CD14-positive monocyte (primary cell): ENCODE measurements around the gene VAV2. TPM values are rescaled to one million over a fixed set of nuclear protein-coding genes. Genes with fewer than 3 reads are reported as not detected.

ENCODE experiments used
- DNase-seq, 3 donors: peaks; one replicate each; pipeline ENCODE4 v3.0.0-alpha.2; 2011 to 2022
- H2AFZ ChIP-seq: 2 replicates; pipeline ENCODE4 v1.6.0; 2012; ENCODE audit warnings: mild to moderate bottlenecking, low read depth, low read length, inconsistent platforms; ENCODE audit not compliant: insufficient read depth, poor library complexity, severe bottlenecking
- H3K27ac ChIP-seq, 2 donors: 1 replicate in 1 of 2; 2 replicates in 1 of 2; pipeline ENCODE4 v1.5.1; 2012 to 2013; ENCODE audit warnings: low read length in 2 of 2, control low read depth in 1 of 2, inconsistent platforms in 1 of 2, low read depth in 1 of 2, mild to moderate bottlenecking in 1 of 2
- H3K27me3 ChIP-seq, 2 donors: one replicate each; pipeline versions ENCODE4 v1.6.0 to v1.6.1; 2011 to 2013; ENCODE audit warnings: low read length in 2 of 2; ENCODE audit not compliant: control insufficient read depth in 2 of 2, insufficient read depth in 2 of 2
- H3K36me3 ChIP-seq, 2 donors: replicated peaks in 1 of 2; 1 replicate in 1 of 2; 2 replicates in 1 of 2; pipeline versions ENCODE4 v1.5.1 to v1.6.1; 2012 to 2013; ENCODE audit warnings: low read length in 2 of 2, control low read depth in 1 of 2, inconsistent platforms in 1 of 2, mild to moderate bottlenecking in 1 of 2; ENCODE audit not compliant: insufficient read depth in 2 of 2, control insufficient read depth in 1 of 2
- H3K4me1 ChIP-seq, 2 donors: 1 replicate in 1 of 2; 2 replicates in 1 of 2; pipeline versions ENCODE4 v1.5.1 to v1.6.1; 2012 to 2013; ENCODE audit warnings: low read length in 2 of 2, control low read depth in 1 of 2, inconsistent platforms in 1 of 2, mild to moderate bottlenecking in 1 of 2, moderate library complexity in 1 of 2; ENCODE audit not compliant: insufficient read depth in 2 of 2, control insufficient read depth in 1 of 2
- H3K4me2 ChIP-seq: replicated peaks from 2 replicates; pipeline ENCODE3; 2012; ENCODE audit warnings: low read length, moderate library complexity, mild to moderate bottlenecking; ENCODE audit not compliant: poor library complexity, severe bottlenecking; ENCODE audit errors: extremely low read depth
- H3K4me3 ChIP-seq, 3 experiments: fragments of 200-600 bp in 1 of 3; sonication (generic) in 1 of 3; replicated peaks in 1 of 3; 1 replicate in 2 of 3; 2 replicates in 1 of 3; pipeline ENCODE4 v1.5.1; 2011 to 2013; ENCODE audit warnings: low read length in 3 of 3, mild to moderate bottlenecking in 3 of 3, control low read depth in 2 of 3, low read depth in 2 of 3, inconsistent platforms in 1 of 3, moderate library complexity in 1 of 3
- H3K79me2 ChIP-seq: 2 replicates; pipeline ENCODE4 v1.6.0; 2012; ENCODE audit warnings: mild to moderate bottlenecking, control low read depth, inconsistent platforms, low read length, moderate library complexity; ENCODE audit not compliant: insufficient read depth
- H3K9ac ChIP-seq: 2 replicates; pipeline ENCODE4 v1.6.0; 2017; ENCODE audit warnings: low read length, mild to moderate bottlenecking; ENCODE audit not compliant: insufficient read depth, poor library complexity, severe bottlenecking
- H3K9me3 ChIP-seq, 2 donors: replicated peaks in 1 of 2; 1 replicate in 1 of 2; 2 replicates in 1 of 2; pipeline versions ENCODE4 v1.5.1 to v1.6.1; 2012 to 2013; ENCODE audit warnings: low read length in 2 of 2, control low read depth in 1 of 2; ENCODE audit not compliant: control insufficient read depth in 1 of 2, insufficient read depth in 1 of 2
- H4K20me1 ChIP-seq: 2 replicates; pipeline ENCODE4 v1.6.0; 2012; ENCODE audit warnings: mild to moderate bottlenecking, low read length, control low read depth, moderate library complexity; ENCODE audit not compliant: insufficient read depth
- H3K27ac Mint-ChIP-seq, 7 donors: one replicate each; pipeline ENCODE4 v1.8.0; 2020; ENCODE audit warnings: mild to moderate bottlenecking in 7 of 7, mixed read lengths in 7 of 7, moderate library complexity in 6 of 7, inconsistent platforms in 2 of 7
- H3K27me3 Mint-ChIP-seq, 3 donors: one replicate each; pipeline ENCODE4 v1.8.0; 2021 to 2022; ENCODE audit warnings: low read depth in 3 of 3, mild to moderate bottlenecking in 3 of 3, mixed read lengths in 3 of 3, moderate library complexity in 3 of 3, inconsistent platforms in 1 of 3
- H3K36me3 Mint-ChIP-seq, 2 donors: one replicate each; pipeline ENCODE4 v1.8.0; 2020; ENCODE audit warnings: mixed read lengths in 2 of 2, inconsistent platforms in 1 of 2, mild to moderate bottlenecking in 1 of 2
- H3K4me1 Mint-ChIP-seq: one replicate; pipeline ENCODE4 v1.8.0; 2020; ENCODE audit warnings: mild to moderate bottlenecking, mixed read lengths
- H3K4me3 Mint-ChIP-seq, 2 donors: one replicate each; pipeline ENCODE4 v1.8.0; 2020; ENCODE audit warnings: mild to moderate bottlenecking in 2 of 2, mixed read lengths in 2 of 2, moderate library complexity in 1 of 2
- H3K9me3 Mint-ChIP-seq, 7 donors: one replicate each; pipeline ENCODE4 v1.8.0; 2020 to 2022; ENCODE audit warnings: mixed read lengths in 7 of 7, mild to moderate bottlenecking in 6 of 7, moderate library complexity in 6 of 7, inconsistent platforms in 2 of 7
- WGBS: methylation state at CpG from one replicate; pipeline ENCODE4 v1.1.5; 2013; ENCODE audit warnings: missing lambda C conversion rate; ENCODE audit not compliant: insufficient coverage; 5-methylcytosine and 5-hydroxymethylcytosine counted together
- intact Hi-C, 2 donors: fragments of 100-400 bp; cut with micrococcal nuclease; formaldehyde crosslinking; loops; one replicate each; pipeline versions ENCODE4 v1.15.0 to v1.15.1; 2023
- polyA plus RNA-seq, 3 donors: library from polyadenylated mRNA; depleted of rRNA in 1 of 3; unstranded in 2 of 3; stranded (reverse) in 1 of 3; fragments of 300-500 nt in 2 of 3; fragments of >200 nt in 1 of 3; fragmentation: Illumina TruSeq in 2 of 3; gene quantifications; 1 replicate in 2 of 3; 2 replicates in 1 of 3; pipeline ENCODE4 v1.2.3, GENCODE V29; 2012 to 2021
- TF ChIP-seq, protein P1 (sequence below): fragments of 200-600 bp; IDR thresholded peaks from one replicate; pipeline ENCODE4 v1.8.0; 2022; ENCODE audit warnings: antibody characterized with exemption, mild to moderate bottlenecking

Gene VAV2
- polyA plus RNA-seq, 3 donors: 2.3 to 13.6 (median 2.3) TPM

DNA sequence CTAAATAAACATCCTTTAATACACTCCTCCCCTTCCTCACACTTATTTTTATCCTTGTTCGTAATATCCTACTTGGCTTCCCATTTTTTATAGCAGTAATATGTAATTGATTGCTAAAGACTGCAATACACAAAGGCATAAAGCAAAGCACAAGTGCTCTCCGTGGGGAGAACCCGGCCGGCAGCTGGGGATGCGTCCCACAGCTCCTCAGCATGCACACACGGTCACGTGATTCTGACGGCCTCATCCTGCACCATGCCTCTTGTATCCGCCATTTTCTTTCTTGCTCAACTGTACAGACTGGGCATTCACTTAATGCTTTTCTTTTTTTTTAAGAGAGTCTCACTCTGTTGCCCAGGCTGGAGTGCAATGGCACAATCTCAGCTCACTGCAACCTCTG, 36.0 kb upstream of the VAV2 start:
- 95% methylated on average over 9 of the region's 9 CpGs for WGBS
- Histone ChIP-seq H2AFZ (no peak overlapping the region), H3K9ac (no peak overlapping the region), H3K27ac (no peak overlapping the region), H3K79me2 (no peaks in the 10 kb centered on the region), H3K36me3 (peaks cover 22 to 40% of the 10 kb centered on the region in 2 donors), H3K4me2 (no peak overlapping the region), H3K4me1 (peaks cover 12 to 13% of the 10 kb centered on the region in 2 donors), H3K9me3 (no peaks in the 10 kb centered on the region), H4K20me1 (peaks cover 3% of the 10 kb centered on the region), H3K27me3 (no peaks in the 10 kb centered on the region), H3K4me3 (no peak overlapping the region)
- Mint-ChIP-seq H3K27me3 (peaks cover 0 to 3% (median 1%) of the 10 kb centered on the region in 3 donors), H3K36me3 (peaks cover 18 to 42% of the 10 kb centered on the region in 2 donors), H3K4me1 (peaks cover 11% of the 10 kb centered on the region), H3K4me3 (no peak overlapping the region), H3K9me3 (peaks cover 0 to 3% (median 0%) of the 10 kb centered on the region in 7 donors), H3K27ac (no peak overlapping the region)
- intact Hi-C loops: loop anchor here (5.0 to 10.0 kb wide), 3 partner anchors 553 to 691 kb away; partner anchors contain the start of genes CACFD1 (in 1 of the 2), SLC2A6 (in 1 of the 2) and SURF6 (in 1 of the 2)
- TF ChIP-seq, protein P1, sequence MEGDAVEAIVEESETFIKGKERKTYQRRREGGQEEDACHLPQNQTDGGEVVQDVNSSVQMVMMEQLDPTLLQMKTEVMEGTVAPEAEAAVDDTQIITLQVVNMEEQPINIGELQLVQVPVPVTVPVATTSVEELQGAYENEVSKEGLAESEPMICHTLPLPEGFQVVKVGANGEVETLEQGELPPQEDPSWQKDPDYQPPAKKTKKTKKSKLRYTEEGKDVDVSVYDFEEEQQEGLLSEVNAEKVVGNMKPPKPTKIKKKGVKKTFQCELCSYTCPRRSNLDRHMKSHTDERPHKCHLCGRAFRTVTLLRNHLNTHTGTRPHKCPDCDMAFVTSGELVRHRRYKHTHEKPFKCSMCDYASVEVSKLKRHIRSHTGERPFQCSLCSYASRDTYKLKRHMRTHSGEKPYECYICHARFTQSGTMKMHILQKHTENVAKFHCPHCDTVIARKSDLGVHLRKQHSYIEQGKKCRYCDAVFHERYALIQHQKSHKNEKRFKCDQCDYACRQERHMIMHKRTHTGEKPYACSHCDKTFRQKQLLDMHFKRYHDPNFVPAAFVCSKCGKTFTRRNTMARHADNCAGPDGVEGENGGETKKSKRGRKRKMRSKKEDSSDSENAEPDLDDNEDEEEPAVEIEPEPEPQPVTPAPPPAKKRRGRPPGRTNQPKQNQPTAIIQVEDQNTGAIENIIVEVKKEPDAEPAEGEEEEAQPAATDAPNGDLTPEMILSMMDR: no peak
- no peak for DNase-seq

DNA sequence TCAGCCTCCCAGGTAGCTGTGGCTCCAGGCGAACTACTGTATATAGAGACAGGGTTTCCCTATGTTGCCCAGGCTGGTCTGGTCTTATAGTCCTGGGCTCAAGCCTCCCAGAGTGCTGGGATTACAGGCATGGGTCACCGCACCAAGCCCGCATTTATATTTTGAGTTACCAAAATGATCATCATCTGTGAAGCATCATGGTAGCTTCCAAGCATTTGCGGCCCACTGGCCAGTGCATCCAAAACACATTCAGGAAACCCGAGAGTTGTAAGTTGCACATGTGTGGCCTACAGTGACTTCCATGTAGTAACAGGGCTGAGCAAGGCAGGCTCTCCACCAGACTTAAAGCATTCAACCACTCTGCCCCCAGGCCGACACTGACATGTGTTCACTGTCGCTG, 35.4 kb upstream of the VAV2 start:
- H3K79me2 ChIP-seq: no peaks in the 10 kb centered on the region
- H3K4me3 Mint-ChIP-seq: no peak overlapping the region
- H3K4me1 ChIP-seq: peaks cover 12 to 13% of the 10 kb centered on the region in 2 donors
- H3K27ac ChIP-seq: no peak overlapping the region
- H3K27me3 Mint-ChIP-seq: peaks cover 0 to 3% (median 1%) of the 10 kb centered on the region in 3 donors
- TF ChIP-seq, protein P1: no peak
- no peak overlapping the region for H2AFZ ChIP-seq
- no peak overlapping the region for H3K27ac Mint-ChIP-seq
- intact Hi-C loops: loop anchor here (5.0 to 10.0 kb wide), 3 partner anchors 553 to 690 kb away; partner anchors contain the start of genes CACFD1 (in 1 of the 2), SLC2A6 (in 1 of the 2) and SURF6 (in 1 of the 2)
- no peak for DNase-seq
- 100% methylated on average over 6 of the region's 7 CpGs for WGBS
- H3K36me3 ChIP-seq: peaks cover 17 to 34% of the 10 kb centered on the region in 2 donors
- H3K9me3 ChIP-seq: no peaks in the 10 kb centered on the region
- peaks cover 14 to 37% of the 10 kb centered on the region in 2 donors for H3K36me3 Mint-ChIP-seq
- H4K20me1 ChIP-seq: peaks cover 3% of the 10 kb centered on the region
- H3K27me3 ChIP-seq: no peaks in the 10 kb centered on the region
- no peak overlapping the region for H3K4me3 ChIP-seq
- H3K9me3 Mint-ChIP-seq: peaks cover 0 to 3% (median 0%) of the 10 kb centered on the region in 7 donors
- H3K9ac ChIP-seq: no peak overlapping the region
- H3K4me2 ChIP-seq: no peak overlapping the region
- peaks cover 11% of the 10 kb centered on the region for H3K4me1 Mint-ChIP-seq
